22Rv1 (cell line): Measurements from ENCODE around the gene RSPH1.

ENCODE experiments used
- ZFX ChIP-seq: fragments of 450-650 bp; IDR thresholded peaks from 2 replicates; pipeline ENCODE4 v1.6.1; 2017; ENCODE audit warnings: antibody characterized with exemption, borderline replicate concordance
- TF ChIP-seq, protein P1 (sequence below): fragments of 450-650 bp; IDR thresholded peaks from 2 replicates; pipeline ENCODE4 v1.5.1; 2017; ENCODE audit warnings: mild to moderate bottlenecking

DNA sequence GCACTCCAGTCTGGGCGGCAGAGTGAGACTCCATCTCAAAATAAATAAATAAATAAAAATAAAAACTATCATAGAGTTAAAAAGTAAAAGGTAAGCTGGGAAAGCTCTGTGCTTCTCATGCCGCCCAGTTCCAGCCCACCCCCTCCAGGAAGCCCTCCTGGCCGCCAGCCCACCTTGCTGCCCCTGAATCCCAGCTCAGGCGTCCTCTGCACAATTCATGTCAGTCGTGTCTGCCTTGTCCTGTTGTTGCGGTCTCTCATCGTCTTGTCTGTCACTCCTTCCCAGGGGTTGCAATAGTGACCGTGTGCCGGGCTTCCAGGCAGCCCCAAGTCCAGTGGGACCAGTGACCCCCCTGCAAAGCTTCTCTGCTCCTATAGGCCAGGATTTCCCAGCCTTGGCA, 44.1 kb downstream of the RSPH1 start:
- TF ChIP-seq, protein P1, sequence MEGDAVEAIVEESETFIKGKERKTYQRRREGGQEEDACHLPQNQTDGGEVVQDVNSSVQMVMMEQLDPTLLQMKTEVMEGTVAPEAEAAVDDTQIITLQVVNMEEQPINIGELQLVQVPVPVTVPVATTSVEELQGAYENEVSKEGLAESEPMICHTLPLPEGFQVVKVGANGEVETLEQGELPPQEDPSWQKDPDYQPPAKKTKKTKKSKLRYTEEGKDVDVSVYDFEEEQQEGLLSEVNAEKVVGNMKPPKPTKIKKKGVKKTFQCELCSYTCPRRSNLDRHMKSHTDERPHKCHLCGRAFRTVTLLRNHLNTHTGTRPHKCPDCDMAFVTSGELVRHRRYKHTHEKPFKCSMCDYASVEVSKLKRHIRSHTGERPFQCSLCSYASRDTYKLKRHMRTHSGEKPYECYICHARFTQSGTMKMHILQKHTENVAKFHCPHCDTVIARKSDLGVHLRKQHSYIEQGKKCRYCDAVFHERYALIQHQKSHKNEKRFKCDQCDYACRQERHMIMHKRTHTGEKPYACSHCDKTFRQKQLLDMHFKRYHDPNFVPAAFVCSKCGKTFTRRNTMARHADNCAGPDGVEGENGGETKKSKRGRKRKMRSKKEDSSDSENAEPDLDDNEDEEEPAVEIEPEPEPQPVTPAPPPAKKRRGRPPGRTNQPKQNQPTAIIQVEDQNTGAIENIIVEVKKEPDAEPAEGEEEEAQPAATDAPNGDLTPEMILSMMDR = no peak
- TF ChIP-seq ZFX = no peak
